Mesendoderm (in vitro differentiated cells): ENCODE measurements around the gene ARL10.
A peak's percentile ranks its signal among the peaks of the same experiment; 100 is the strongest.

ENCODE experiments used
- DNase-seq: peaks from one replicate; pipeline ENCODE4 v3.0.0; 2013
- H2AK5ac ChIP-seq: 2 replicates; pipeline ENCODE4 v1.6.1; 2013; ENCODE audit warnings: low read length, inconsistent platforms
- H2BK120ac ChIP-seq: 2 replicates; pipeline ENCODE4 v1.6.1; 2013; ENCODE audit warnings: low read depth, mild to moderate bottlenecking, low read length, moderate library complexity, mixed read lengths
- H2BK15ac ChIP-seq: replicated peaks from 2 replicates; pipeline ENCODE4 v1.6.1; 2013; ENCODE audit warnings: low read depth, mild to moderate bottlenecking, moderate library complexity
- H2BK5ac ChIP-seq: 2 replicates; pipeline ENCODE4 v1.6.1; 2013; ENCODE audit warnings: low read length, inconsistent platforms
- H3K18ac ChIP-seq: 2 replicates; pipeline ENCODE4 v1.6.1; 2013; ENCODE audit warnings: mild to moderate bottlenecking, low read length, mixed read lengths
- H3K23ac ChIP-seq: one replicate; pipeline ENCODE4 v1.6.1; 2013; ENCODE audit warnings: low read length
- H3K27ac ChIP-seq: 2 replicates; pipeline ENCODE4 v1.5.1; 2013; ENCODE audit warnings: low read depth, mild to moderate bottlenecking, inconsistent platforms, low read length, moderate library complexity
- H3K27me3 ChIP-seq: 2 replicates; pipeline ENCODE4 v1.6.1; 2013; ENCODE audit warnings: low read length, control low read depth, mild to moderate bottlenecking, inconsistent platforms; ENCODE audit not compliant: insufficient read depth, poor library complexity
- H3K36me3 ChIP-seq: 2 replicates; pipeline ENCODE4 v1.6.1; 2013; ENCODE audit warnings: low read length, inconsistent platforms; ENCODE audit not compliant: control insufficient read depth, insufficient read depth
- H3K4ac ChIP-seq: one replicate; pipeline ENCODE4 v1.6.1; 2013; ENCODE audit warnings: low read depth, mild to moderate bottlenecking, low read length, moderate library complexity
- H3K4me1 ChIP-seq: 2 replicates; pipeline ENCODE4 v1.6.1; 2013; ENCODE audit warnings: low read depth, low read length, inconsistent platforms; ENCODE audit not compliant: control insufficient read depth
- H3K4me2 ChIP-seq: 2 replicates; pipeline ENCODE4 v1.6.1; 2013; ENCODE audit warnings: low read length
- H3K4me3 ChIP-seq: 2 replicates; pipeline ENCODE4 v1.5.1; 2013; ENCODE audit warnings: mild to moderate bottlenecking, low read length
- H3K56ac ChIP-seq: one replicate; pipeline ENCODE4 v1.6.1; 2013; ENCODE audit warnings: low read length
- H3K79me1 ChIP-seq: 2 replicates; pipeline ENCODE4 v1.6.1; 2013; ENCODE audit warnings: low read length, inconsistent platforms
- H3K79me2 ChIP-seq: 2 replicates; pipeline ENCODE4 v1.6.1; 2013; ENCODE audit warnings: mild to moderate bottlenecking, low read length; ENCODE audit not compliant: control insufficient read depth, insufficient read depth
- H3K9ac ChIP-seq: 2 replicates; pipeline ENCODE4 v1.6.1; 2013; ENCODE audit warnings: low read length, inconsistent platforms
- H4K5ac ChIP-seq: one replicate; pipeline ENCODE4 v1.6.1; 2013; ENCODE audit warnings: low read length
- H4K8ac ChIP-seq: one replicate; pipeline ENCODE4 v1.6.1; 2013; ENCODE audit warnings: low read depth, mild to moderate bottlenecking, control low read depth, low read length, moderate library complexity
- WGBS: extraction: QIAGEN DNeasy Blood & Tissue Kit; methylation state at CpG from one replicate; pipeline ENCODE4 v1.1.7; 2013; ENCODE audit warnings: low lambda C conversion rate, missing lambda C conversion rate; ENCODE audit not compliant: insufficient coverage; ENCODE audit errors: extremely low coverage; 5-methylcytosine and 5-hydroxymethylcytosine counted together

The ARL10 gene

GRCh38 chr5:176366232-176366894, 1.1 kb downstream of the ARL10 start:
- peak overlapping the region; percentile 89 for H3K56ac ChIP-seq
- no peak overlapping the region for H3K18ac ChIP-seq
- no peaks in the 10 kb centered on the region for H3K79me1 ChIP-seq
- no peak overlapping the region for H3K4ac ChIP-seq
- H2BK15ac ChIP-seq, result no peak overlapping the region
- H3K23ac ChIP-seq, result peak overlapping the region; percentile 76
- H3K27ac ChIP-seq, result no peak overlapping the region
- H3K36me3 ChIP-seq, result no peaks in the 10 kb centered on the region
- no peaks in the 10 kb centered on the region for H3K27me3 ChIP-seq
- no peak overlapping the region for H2BK120ac ChIP-seq
- no peak overlapping the region for H2AK5ac ChIP-seq
- peaks cover 2% of the 10 kb centered on the region for H3K4me1 ChIP-seq
- peak; percentile 50 for DNase-seq
- no CpG with 5 or more reads among the region's 38 CpGs for WGBS
- H4K5ac ChIP-seq, result no peak overlapping the region
- H4K8ac ChIP-seq, result no peak overlapping the region
- peak overlapping the region; percentile 78 for H3K9ac ChIP-seq
- H3K4me2 ChIP-seq, result peak overlapping the region; percentile 91
- H2BK5ac ChIP-seq, result no peak overlapping the region
- no peaks in the 10 kb centered on the region for H3K79me2 ChIP-seq
- H3K4me3 ChIP-seq, result peak overlapping the region; percentile 32

GRCh38 chr5:176368726-176369125, 3.4 kb downstream of the ARL10 start:
- Histone ChIP-seq H3K4me3 (no peak overlapping the region), H3K27ac (no peak overlapping the region), H3K79me2 (no peaks in the 10 kb centered on the region), H3K4me1 (peaks cover 2% of the 10 kb centered on the region), H3K9ac (no peak overlapping the region), H3K4ac (no peak overlapping the region), H3K36me3 (peaks cover 1% of the 10 kb centered on the region), H2BK5ac (no peak overlapping the region), H4K5ac (no peak overlapping the region), H2BK120ac (no peak overlapping the region), H4K8ac (no peak overlapping the region), H3K4me2 (no peak overlapping the region), H3K79me1 (no peaks in the 10 kb centered on the region), H3K23ac (no peak overlapping the region), H3K56ac (no peak overlapping the region), H2AK5ac (no peak overlapping the region), H3K27me3 (no peaks in the 10 kb centered on the region), H2BK15ac (no peak overlapping the region), H3K18ac (no peak overlapping the region)
- DNase-seq, result no peak
- WGBS, result no CpG with 5 or more reads among the region's 13 CpGs

GRCh38 chr5:176369934-176370711, 4.8 kb downstream of the ARL10 start:
- no peaks in the 10 kb centered on the region for H3K27me3 ChIP-seq
- no peak for DNase-seq
- H3K79me1 ChIP-seq, result no peaks in the 10 kb centered on the region
- H4K8ac ChIP-seq, result no peak overlapping the region
- H3K4me2 ChIP-seq, result no peak overlapping the region
- H3K18ac ChIP-seq, result no peak overlapping the region
- no peak overlapping the region for H3K9ac ChIP-seq
- H2BK120ac ChIP-seq, result no peak overlapping the region
- H2BK15ac ChIP-seq, result no peak overlapping the region
- H3K23ac ChIP-seq, result no peak overlapping the region
- H3K4ac ChIP-seq, result no peak overlapping the region
- H2AK5ac ChIP-seq, result no peak overlapping the region
- no peak overlapping the region for H4K5ac ChIP-seq
- no peak overlapping the region for H3K4me3 ChIP-seq
- no peak overlapping the region for H3K27ac ChIP-seq
- H3K4me1 ChIP-seq, result peaks cover 2% of the 10 kb centered on the region
- no peaks in the 10 kb centered on the region for H3K79me2 ChIP-seq
- H3K56ac ChIP-seq, result no peak overlapping the region
- no CpG with 5 or more reads among the region's 8 CpGs for WGBS
- H3K36me3 ChIP-seq, result peaks cover 1% of the 10 kb centered on the region
- H2BK5ac ChIP-seq, result no peak overlapping the region

- Histone ChIP-seq H2BK15ac (no peak overlapping the region), H3K27ac (no peak overlapping the region), H3K79me2 (no peaks in the 10 kb centered on the region), H3K56ac (no peak overlapping the region), H3K23ac (no peak overlapping the region), H3K9ac (no peak overlapping the region), H4K8ac (no peak overlapping the region), H3K4ac (no peak overlapping the region), H2BK120ac (no peak overlapping the region), H2BK5ac (no peak overlapping the region), H3K27me3 (no peaks in the 10 kb centered on the region), H3K4me2 (no peak overlapping the region), H2AK5ac (no peak overlapping the region), H3K4me1 (no peaks in the 10 kb centered on the region), H3K36me3 (peaks cover 1% of the 10 kb centered on the region), H3K18ac (no peak overlapping the region), H3K4me3 (no peak overlapping the region), H4K5ac (no peak overlapping the region), H3K79me1 (no peaks in the 10 kb centered on the region)
- DNase-seq, result no peak
- WGBS, result no CpG with 5 or more reads among the region's 13 CpGs
Measured at GRCh38 chr5:176371621-176372539, 6.6 kb downstream of the ARL10 start.

GRCh38 chr5:176373100-176373818, 8.0 kb downstream of the ARL10 start:
- peaks cover 1% of the 10 kb centered on the region for H3K36me3 ChIP-seq
- H3K56ac ChIP-seq, result no peak overlapping the region
- no CpG with 5 or more reads among the region's 7 CpGs for WGBS
- H3K79me1 ChIP-seq, result no peaks in the 10 kb centered on the region
- H3K27me3 ChIP-seq, result no peaks in the 10 kb centered on the region
- no peak overlapping the region for H4K5ac ChIP-seq
- no peak overlapping the region for H2AK5ac ChIP-seq
- H2BK120ac ChIP-seq, result no peak overlapping the region
- no peak for DNase-seq
- no peak overlapping the region for H3K4ac ChIP-seq
- no peak overlapping the region for H3K4me3 ChIP-seq
- no peaks in the 10 kb centered on the region for H3K4me1 ChIP-seq
- no peak overlapping the region for H2BK5ac ChIP-seq
- no peak overlapping the region for H2BK15ac ChIP-seq
- H3K27ac ChIP-seq, result no peak overlapping the region
- no peak overlapping the region for H3K23ac ChIP-seq
- no peaks in the 10 kb centered on the region for H3K79me2 ChIP-seq
- no peak overlapping the region for H3K9ac ChIP-seq
- no peak overlapping the region for H4K8ac ChIP-seq
- no peak overlapping the region for H3K18ac ChIP-seq
- no peak overlapping the region for H3K4me2 ChIP-seq
